GM12891 (cell line): ENCODE results near the gene PYROXD2.

Experiments
- DNase-seq: peaks from one replicate; pipeline ENCODE4 v3.0.0; 2011; ENCODE audit warnings: low spot score; ENCODE audit not compliant: insufficient read length
- FAIRE-seq: peaks from 2 replicates; lab custom pipeline; 2011; peaks lifted over from hg19 to GRCh38; lab: Jason Lieb, UNC
- PAX5 ChIP-seq: IDR thresholded peaks from 2 replicates; pipeline ENCODE4 v1.6.1; 2011; ENCODE audit warnings: low read length, moderate library complexity, mild to moderate bottlenecking; ENCODE audit not compliant: insufficient read depth, severe bottlenecking
- POLR2A ChIP-seq: IDR thresholded peaks from 2 replicates; pipeline ENCODE4 v1.6.1; 2011; ENCODE audit warnings: low read depth, low read length, control low read depth
- POLR2AphosphoS5 ChIP-seq: IDR thresholded peaks from 2 replicates; pipeline ENCODE4 v1.6.1; 2011; ENCODE audit warnings: low read depth, low read length, control low read depth
- POU2F2 ChIP-seq: IDR thresholded peaks from 2 replicates; pipeline ENCODE4 v1.6.1; 2011; ENCODE audit warnings: low read depth, mild to moderate bottlenecking, control low read depth, low read length, moderate library complexity
- SPI1 ChIP-seq: IDR thresholded peaks from 2 replicates; pipeline ENCODE4 v1.6.1; 2011; ENCODE audit warnings: low read depth, low read length, control low read depth
- TAF1 ChIP-seq: IDR thresholded peaks from 2 replicates; pipeline ENCODE4 v1.6.1; 2011; ENCODE audit warnings: low read depth, low read length, control low read depth

The PYROXD2 gene

DNA sequence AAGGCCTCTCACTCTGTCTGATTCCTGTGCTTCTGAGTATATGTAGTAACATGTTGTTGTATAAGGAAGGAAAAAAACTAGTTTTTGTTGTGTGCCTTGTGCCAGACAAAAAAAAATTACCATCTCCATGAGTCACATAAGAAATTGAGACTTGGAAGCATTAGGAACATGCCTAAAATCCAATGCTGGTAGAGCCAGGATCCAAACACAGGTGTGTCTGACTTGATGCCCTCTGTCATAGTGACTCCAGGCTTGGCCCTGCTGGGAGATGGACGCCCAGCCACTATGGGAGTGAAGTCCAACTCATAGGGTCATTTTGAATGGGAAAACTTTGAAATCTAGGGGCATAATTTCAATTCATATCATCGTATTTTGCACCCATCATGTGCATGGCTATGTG is 38.0 kb downstream of the PYROXD2 start:
- TF ChIP-seq TAF1, result no peak
- no peak for TF ChIP-seq POU2F2
- no peak for TF ChIP-seq PAX5
- no peak for TF ChIP-seq POLR2A
- TF ChIP-seq POLR2AphosphoS5, result no peak
- TF ChIP-seq SPI1, result no peak
- DNase-seq, result no peak
- no peak for FAIRE-seq

GRCh38 chr10:98376485-98376884 is 38.5 kb downstream of the PYROXD2 start:
- DNase-seq (no peak), FAIRE-seq (no peak)
- TF ChIP-seq POLR2A, result no peak
- no peak for TF ChIP-seq TAF1
- TF ChIP-seq POU2F2, result no peak
- no peak for TF ChIP-seq PAX5
- TF ChIP-seq SPI1, result no peak
- no peak for TF ChIP-seq POLR2AphosphoS5

DNA sequence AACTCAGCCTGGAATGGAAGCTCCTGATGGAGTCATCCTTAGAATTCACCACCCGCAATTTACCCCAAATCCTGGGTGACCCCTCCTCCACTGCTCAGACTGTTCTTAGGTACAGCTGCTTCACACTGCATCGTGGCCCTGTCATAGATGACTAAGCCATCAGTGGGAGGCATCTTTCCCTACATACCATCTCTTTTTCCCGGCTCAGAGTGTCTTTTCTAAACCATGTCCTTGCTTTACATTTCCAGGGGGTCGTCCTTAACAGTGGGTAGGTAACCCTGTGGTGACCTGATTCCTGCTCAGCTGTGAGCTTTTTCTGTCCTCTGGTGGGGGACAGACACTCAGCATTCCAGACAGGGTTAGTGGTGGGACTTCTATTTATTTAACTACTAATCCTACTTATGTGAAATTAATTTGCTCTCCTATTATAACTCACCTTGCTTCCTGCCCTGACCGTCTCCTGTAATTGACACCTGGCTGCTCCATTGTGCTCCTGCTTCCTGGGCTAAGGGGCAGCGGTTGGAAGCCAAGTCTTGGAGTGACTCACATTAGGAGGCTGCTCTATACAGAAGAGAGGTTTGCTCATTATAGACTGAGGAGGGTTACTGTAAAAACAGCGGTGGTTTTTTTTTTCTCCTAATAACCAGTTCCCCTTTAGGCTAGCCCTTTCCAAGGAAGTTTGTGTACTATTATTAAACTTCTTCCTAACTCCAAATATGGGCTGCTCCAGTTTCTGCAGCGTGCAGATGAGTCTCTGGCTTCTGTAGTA is 40.6 kb downstream of the PYROXD2 start:
- TF ChIP-seq POLR2A, result no peak
- TF ChIP-seq POLR2AphosphoS5, result no peak
- TF ChIP-seq POU2F2, result no peak
- no peak for TF ChIP-seq PAX5
- no peak for TF ChIP-seq TAF1
- TF ChIP-seq SPI1, result no peak
- no peak for FAIRE-seq
- DNase-seq, result no peak

- DNase-seq (no peak), FAIRE-seq (no peak)
- TF ChIP-seq TAF1, result no peak
- no peak for TF ChIP-seq PAX5
- TF ChIP-seq POU2F2, result no peak
- no peak for TF ChIP-seq SPI1
These were observed 41.5 kb downstream of the PYROXD2 start for GRCh38 chr10:98373260-98374040.

DNA sequence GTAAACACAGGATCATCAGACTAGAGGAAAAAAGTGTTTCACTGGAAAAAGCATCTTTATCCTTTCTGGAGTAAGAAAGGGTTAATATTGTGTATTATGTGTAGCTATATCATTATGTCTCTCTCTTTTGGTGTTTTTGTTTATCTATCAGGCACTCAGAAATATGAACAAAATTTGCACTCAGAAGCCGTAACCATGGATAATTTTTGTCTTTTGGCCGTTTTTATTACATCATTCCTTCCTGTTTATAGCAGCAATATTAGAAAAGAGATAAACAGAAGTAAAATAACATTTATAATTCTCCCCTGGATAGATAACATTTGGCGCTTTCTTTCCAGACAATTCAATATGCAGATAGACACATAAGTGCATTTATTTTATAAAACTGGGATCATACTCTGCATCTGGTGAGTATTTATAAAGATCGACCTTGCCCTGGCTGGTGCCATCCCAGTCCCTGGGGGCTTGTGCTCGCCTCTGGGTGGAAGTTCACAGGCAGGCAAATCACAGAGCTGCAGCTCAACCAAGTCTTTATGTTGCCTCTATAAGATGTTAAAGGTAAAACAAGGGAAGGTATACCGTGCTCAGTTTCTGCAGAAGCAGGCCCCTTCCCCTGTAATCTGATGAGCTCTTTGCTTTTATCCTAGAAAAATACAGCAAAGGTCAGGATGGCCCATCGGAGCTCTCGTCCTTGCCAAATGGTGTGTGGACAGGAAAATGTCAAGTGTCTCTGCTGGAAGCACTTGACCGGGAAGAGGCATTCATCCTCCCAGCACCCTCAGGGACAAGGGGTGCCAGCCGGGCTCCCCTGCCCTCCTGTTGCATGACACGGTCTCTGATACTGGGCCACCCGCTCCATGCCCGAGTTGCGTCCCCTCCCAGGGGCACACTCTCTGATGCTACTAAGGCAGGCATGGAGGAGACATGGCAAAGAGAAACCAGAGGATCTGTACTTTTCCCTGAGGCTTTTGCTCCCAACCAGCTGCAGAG is 43.9 kb downstream of the PYROXD2 start:
- DNase-seq (no peak), FAIRE-seq (no peak)
- TF ChIP-seq POLR2AphosphoS5, result no peak
- no peak for TF ChIP-seq POU2F2
- TF ChIP-seq POLR2A, result no peak
- TF ChIP-seq SPI1, result no peak
- TF ChIP-seq TAF1, result no peak
- TF ChIP-seq PAX5, result no peak

- DNase-seq (no peak), FAIRE-seq (no peak)
- no peak for TF ChIP-seq TAF1
- TF ChIP-seq PAX5, result no peak
- TF ChIP-seq SPI1, result no peak
- no peak for TF ChIP-seq POLR2AphosphoS5
- no peak for TF ChIP-seq POLR2A
- no peak for TF ChIP-seq POU2F2
These were observed 45.2 kb downstream of the PYROXD2 start for GRCh38 chr10:98369801-98370200.

DNA sequence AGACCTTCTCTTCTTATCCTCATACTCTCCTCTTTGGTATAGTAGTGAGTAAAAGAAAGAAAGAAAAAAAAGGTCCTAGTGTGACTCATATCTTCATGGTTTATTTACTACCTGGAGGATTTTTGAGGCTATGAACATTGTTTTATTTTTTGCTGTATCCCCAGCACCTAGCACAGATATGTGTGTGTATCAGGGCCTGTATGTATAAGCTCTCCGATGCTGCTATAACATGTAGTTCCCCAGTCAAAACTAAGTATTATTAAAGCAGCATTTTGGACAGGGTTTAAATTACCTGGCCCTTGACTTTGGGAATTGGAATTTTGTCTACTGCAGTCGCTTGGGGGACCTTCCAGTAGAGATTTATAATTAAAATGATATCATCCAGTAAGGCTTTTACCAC is 46.3 kb downstream of the PYROXD2 start:
- no peak for TF ChIP-seq TAF1
- TF ChIP-seq SPI1, result no peak
- no peak for TF ChIP-seq POLR2A
- no peak for TF ChIP-seq PAX5
- no peak for TF ChIP-seq POLR2AphosphoS5
- no peak for TF ChIP-seq POU2F2
- DNase-seq, result no peak
- FAIRE-seq, result no peak

DNA sequence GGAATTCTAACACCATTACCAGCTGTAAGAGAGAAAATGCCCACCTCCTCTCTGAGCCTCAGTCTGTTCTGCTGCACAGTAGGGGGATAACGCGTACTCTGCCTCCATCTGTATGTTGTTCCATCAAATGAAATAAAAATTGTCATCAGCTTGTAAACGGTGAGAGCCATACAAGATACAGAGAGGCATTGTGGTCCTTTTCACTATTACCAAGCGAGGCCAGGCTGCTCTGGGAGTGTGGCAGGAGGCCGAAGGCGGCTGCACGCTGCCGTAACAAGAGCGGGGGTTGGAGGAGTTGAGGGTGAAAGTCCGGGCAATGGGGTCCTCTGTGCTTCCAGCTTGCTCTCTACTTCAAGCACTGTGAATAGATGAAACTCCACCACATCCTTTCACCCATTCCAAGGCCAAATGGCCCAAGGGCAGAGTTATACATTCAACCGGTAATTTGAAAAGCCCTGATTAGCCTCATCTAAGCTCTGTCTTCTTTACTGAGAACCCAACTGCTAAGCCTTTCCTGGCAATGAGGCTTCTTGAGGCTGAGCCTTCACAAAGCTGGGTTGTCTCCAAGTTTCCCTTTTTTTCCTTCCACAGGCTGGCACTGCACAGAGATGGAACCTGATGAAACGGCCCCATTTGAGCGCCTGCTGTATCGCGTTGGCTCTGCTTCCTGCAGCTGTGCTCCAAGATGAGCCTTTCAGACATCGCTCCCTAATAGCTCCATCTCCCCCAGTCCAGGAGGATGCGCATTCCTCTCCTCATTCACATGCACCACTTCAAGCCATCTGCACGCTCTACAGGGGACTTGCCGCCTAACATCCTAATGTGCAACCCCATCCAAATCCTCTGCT is 47.2 kb downstream of the PYROXD2 start:
- DNase-seq (no peak), FAIRE-seq (no peak)
- TF ChIP-seq PAX5, result no peak
- no peak for TF ChIP-seq POLR2AphosphoS5

DNA sequence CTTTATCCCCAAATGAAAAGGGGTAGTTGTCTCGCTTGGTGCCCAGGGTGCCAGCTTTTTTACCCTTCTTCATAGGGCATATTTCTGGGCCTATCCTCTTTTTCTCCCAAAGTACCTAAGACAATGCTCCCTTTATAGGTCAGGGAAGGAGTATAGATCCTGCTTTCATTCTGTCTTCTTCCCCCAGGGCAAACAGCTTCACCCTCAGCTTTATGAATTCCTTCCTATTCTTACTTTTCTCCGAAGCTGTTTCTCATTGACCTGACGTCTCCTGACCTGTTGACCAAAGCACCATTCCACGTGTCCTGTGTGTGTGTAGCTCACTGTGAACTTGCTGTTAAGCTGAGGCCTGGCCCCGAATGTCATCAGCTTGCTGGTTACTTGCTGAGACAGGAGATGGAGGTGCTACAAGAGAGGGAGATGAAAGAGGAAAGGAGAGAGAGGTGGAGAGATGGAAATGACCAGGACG is 48.9 kb downstream of the PYROXD2 start:
- DNase-seq (no peak), FAIRE-seq (no peak)
- TF ChIP-seq PAX5 (no peak), SPI1 (no peak), POLR2AphosphoS5 (no peak), POU2F2 (no peak), POLR2A (no peak), TAF1 (no peak)
